Measurements from ENCODE around the gene SDC3. TPM values are rescaled to one million over a fixed set of nuclear protein-coding genes. Genes with fewer than 3 reads are reported as not detected.

The SDC3 gene
- total and polyA plus RNA-seq, 4 donors: 21.2 to 41.8 (median 23.7) TPM

GRCh38 chr1:30953685-30954084 is 45.1 kb upstream of the SDC3 start:
- H3K4me1 ChIP-seq (ENCODE audit: control insufficient read depth in 5 of 5, insufficient read depth in 5 of 5, low read length in 5 of 5): peaks cover 0 to 2% (median 0%) of the 10 kb centered on the region in 5 donors

GRCh38 chr1:30952098-30952497 is 43.5 kb upstream of the SDC3 start:
- Histone ChIP-seq H3K36me3 (ENCODE audit: control insufficient read depth in 4 of 4, insufficient read depth in 4 of 4, low read length in 4 of 4) (peaks cover 23 to 59% (median 44%) of the 10 kb centered on the region in 4 donors), H3K9me3 (ENCODE audit: control insufficient read depth in 4 of 4, insufficient read depth in 3 of 4, low read length in 3 of 4) (no peaks in the 10 kb centered on the region), H3K27ac (ENCODE audit: low read depth in 1 of 2, low read length in 1 of 2) (no peak overlapping the region), H3K27me3 (ENCODE audit: control insufficient read depth in 3 of 3, insufficient read depth in 3 of 3, low read length in 2 of 3) (no peaks in the 10 kb centered on the region), H3K9ac (ENCODE audit: insufficient read depth in 1 of 2, low read length in 2 of 2) (no peak overlapping the region), H3K4me1 (ENCODE audit: control insufficient read depth in 5 of 5, insufficient read depth in 5 of 5, low read length in 5 of 5) (peaks cover 0 to 2% (median 0%) of the 10 kb centered on the region in 5 donors), H3K4me3 (no peak overlapping the region)
- no peak for DNase-seq
- WGBS, 2 donors: 89 to 90% methylated on average over 5 of the region's 5 CpGs
- TF ChIP-seq CTCF (IDR thresholded peaks at IDR 0.05; ENCODE audit: control extremely low read depth, extremely low read depth): no peak
- no peak for ATAC-seq (ENCODE audit: insufficient read depth, low FRiP score)

More at GRCh38 chr1:30953685-30954084, 45.1 kb upstream of the SDC3 start:
- ATAC-seq (ENCODE audit: insufficient read depth, low FRiP score) (no peak), DNase-seq (no peak)
- no peak for TF ChIP-seq CTCF (IDR thresholded peaks at IDR 0.05; ENCODE audit: control extremely low read depth, extremely low read depth)
- Histone ChIP-seq H3K9me3 (ENCODE audit: control insufficient read depth in 4 of 4, insufficient read depth in 3 of 4, low read length in 3 of 4) (no peaks in the 10 kb centered on the region), H3K4me3 (no peak overlapping the region), H3K36me3 (ENCODE audit: control insufficient read depth in 4 of 4, insufficient read depth in 4 of 4, low read length in 4 of 4) (peaks cover 20 to 55% (median 37%) of the 10 kb centered on the region in 4 donors), H3K9ac (ENCODE audit: insufficient read depth in 1 of 2, low read length in 2 of 2) (no peak overlapping the region), H3K27ac (ENCODE audit: low read depth in 1 of 2, low read length in 1 of 2) (no peak overlapping the region), H3K27me3 (ENCODE audit: control insufficient read depth in 3 of 3, insufficient read depth in 3 of 3, low read length in 2 of 3) (no peaks in the 10 kb centered on the region)
- WGBS, 2 donors: 90 to 93% methylated on average over 11 of the region's 11 CpGs

- no peak for ATAC-seq (ENCODE audit: insufficient read depth, low FRiP score)
These were observed 42.1 kb upstream of the SDC3 start for GRCh38 chr1:30950700-30951099.

More at GRCh38 chr1:30950700-30951099, 42.1 kb upstream of the SDC3 start:
- Histone ChIP-seq H3K4me1 (ENCODE audit: control insufficient read depth in 5 of 5, insufficient read depth in 5 of 5, low read length in 5 of 5) (no peaks in the 10 kb centered on the region), H3K27me3 (ENCODE audit: control insufficient read depth in 3 of 3, insufficient read depth in 3 of 3, low read length in 2 of 3) (no peaks in the 10 kb centered on the region), H3K9me3 (ENCODE audit: control insufficient read depth in 4 of 4, insufficient read depth in 3 of 4, low read length in 3 of 4) (no peaks in the 10 kb centered on the region), H3K4me3 (no peak overlapping the region), H3K9ac (ENCODE audit: insufficient read depth in 1 of 2, low read length in 2 of 2) (no peak overlapping the region), H3K36me3 (ENCODE audit: control insufficient read depth in 4 of 4, insufficient read depth in 4 of 4, low read length in 4 of 4) (peaks cover 24 to 55% (median 45%) of the 10 kb centered on the region in 4 donors), H3K27ac (ENCODE audit: low read depth in 1 of 2, low read length in 1 of 2) (no peak overlapping the region)
- no peak for TF ChIP-seq CTCF (IDR thresholded peaks at IDR 0.05; ENCODE audit: control extremely low read depth, extremely low read depth)
- WGBS, 2 donors: 97 to 98% methylated on average over 5 of the region's 5 CpGs
- DNase-seq: no peak

Data from lung (tissue), 12 donors.